Measurements from ENCODE around the gene SGMS1. TPM values are rescaled to one million over a fixed set of nuclear protein-coding genes. Genes with fewer than 3 reads are reported as not detected.

SGMS1 gene
- total RNA-seq, 1 donor from 2014 or later = 49.6 TPM

- DNase-seq (ENCODE audit: extremely low read depth, low read depth, low spot score) = no peak
Observed at GRCh38 chr10:50324046-50324445, 299.7 kb downstream of the SGMS1 start.

- DNase-seq (ENCODE audit: extremely low read depth, low read depth, low spot score) = no peak
Observed at GRCh38 chr10:50322077-50322476, 301.7 kb downstream of the SGMS1 start.

GRCh38 chr10:50318129-50318528, 305.6 kb downstream of the SGMS1 start:
- DNase-seq (ENCODE audit: extremely low read depth, low read depth, low spot score) = no peak

GRCh38 chr10:50316695-50317648, 306.8 kb downstream of the SGMS1 start:
- DNase-seq (ENCODE audit: extremely low read depth, low read depth, low spot score) = no peak

GRCh38 chr10:50316174-50316573, 307.6 kb downstream of the SGMS1 start:
- no peak for DNase-seq (ENCODE audit: extremely low read depth, low read depth, low spot score)

- no peak for DNase-seq (ENCODE audit: extremely low read depth, low read depth, low spot score)
Observed at GRCh38 chr10:50315424-50315823, 308.3 kb downstream of the SGMS1 start.

- no peak for DNase-seq (ENCODE audit: extremely low read depth, low read depth, low spot score)
Observed at GRCh38 chr10:50314169-50315071, 309.3 kb downstream of the SGMS1 start.

GRCh38 chr10:50312464-50313437, 311.0 kb downstream of the SGMS1 start:
- DNase-seq (ENCODE audit: extremely low read depth, low read depth, low spot score) = no peak

GRCh38 chr10:50310560-50311174, 313.1 kb downstream of the SGMS1 start:
- no peak for DNase-seq (ENCODE audit: extremely low read depth, low read depth, low spot score)

GRCh38 chr10:50309342-50309741, 314.4 kb downstream of the SGMS1 start:
- no peak for DNase-seq (ENCODE audit: extremely low read depth, low read depth, low spot score)

- DNase-seq (ENCODE audit: extremely low read depth, low read depth, low spot score) = no peak
Observed at GRCh38 chr10:50304660-50305059, 319.1 kb downstream of the SGMS1 start.

- no peak for DNase-seq (ENCODE audit: extremely low read depth, low read depth, low spot score)
Observed at GRCh38 chr10:50299948-50300669, 323.6 kb downstream of the SGMS1 start.

- no peak for DNase-seq (ENCODE audit: extremely low read depth, low read depth, low spot score)
Observed at GRCh38 chr10:50295367-50295766, 328.4 kb downstream of the SGMS1 start.

- DNase-seq (ENCODE audit: extremely low read depth, low read depth, low spot score) = no peak
Observed at GRCh38 chr10:50294582-50294981, 329.2 kb downstream of the SGMS1 start.

GRCh38 chr10:50293513-50294313, 330.0 kb downstream of the SGMS1 start:
- DNase-seq (ENCODE audit: extremely low read depth, low read depth, low spot score) = no peak

GRCh38 chr10:50291261-50291850, 332.4 kb downstream of the SGMS1 start:
- DNase-seq (ENCODE audit: extremely low read depth, low read depth, low spot score) = no peak

- DNase-seq (ENCODE audit: extremely low read depth, low read depth, low spot score) = no peak
Observed at GRCh38 chr10:50289196-50289595, 334.6 kb downstream of the SGMS1 start.

All from glomerular endothelial cell (primary cell).